Liver (tissue), 9 donors: ENCODE results near the gene ANKFY1. TPM values are rescaled to one million over a fixed set of nuclear protein-coding genes. Genes with fewer than 3 reads are reported as not detected.

Source experiments
- DNase-seq: peaks from one replicate; pipeline ENCODE4 v3.0.0-alpha.2; 2017; ENCODE audit warnings: low spot score
- H3K27ac ChIP-seq, 2 donors: one replicate each; pipeline ENCODE4 v1.7.0; 2013; ENCODE audit warnings: inconsistent platforms in 2 of 2, low read length in 2 of 2, control low read depth in 1 of 2, low read depth in 1 of 2, mild to moderate bottlenecking in 1 of 2
- H3K27me3 ChIP-seq, 4 donors: one replicate each; pipeline versions ENCODE4 v1.6.1 to v1.7.0; 2013; ENCODE audit warnings: low read length in 3 of 4, inconsistent platforms in 1 of 4, mild to moderate bottlenecking in 1 of 4, moderate library complexity in 1 of 4; ENCODE audit not compliant: control insufficient read depth in 4 of 4, insufficient read depth in 4 of 4
- H3K36me3 ChIP-seq, 4 donors: one replicate each; pipeline versions ENCODE4 v1.6.1 to v1.7.0; 2013; ENCODE audit warnings: low read length in 3 of 4, mild to moderate bottlenecking in 3 of 4, low read depth in 1 of 4, moderate library complexity in 1 of 4; ENCODE audit not compliant: control insufficient read depth in 4 of 4, insufficient read depth in 3 of 4
- H3K4me1 ChIP-seq, 4 donors: one replicate each; pipeline versions ENCODE4 v1.6.1 to v1.7.0; 2013; ENCODE audit warnings: low read length in 3 of 4, mild to moderate bottlenecking in 3 of 4, moderate library complexity in 1 of 4; ENCODE audit not compliant: control insufficient read depth in 4 of 4, insufficient read depth in 4 of 4
- H3K4me3 ChIP-seq, 3 donors: one replicate each; pipeline versions ENCODE4 v1.6.1 to v1.7.0; 2013; ENCODE audit warnings: low read length in 3 of 3, control low read depth in 1 of 3, low read depth in 1 of 3, mild to moderate bottlenecking in 1 of 3
- H3K9ac ChIP-seq, 2 donors: one replicate each; pipeline ENCODE4 v1.7.0; 2013; ENCODE audit warnings: low read length in 2 of 2, mild to moderate bottlenecking in 2 of 2, moderate library complexity in 2 of 2, control low read depth in 1 of 2, low read depth in 1 of 2
- H3K9me3 ChIP-seq, 4 donors: one replicate each; pipeline versions ENCODE4 v1.6.1 to v1.7.0; 2013; ENCODE audit warnings: low read length in 3 of 4; ENCODE audit not compliant: control insufficient read depth in 4 of 4
- ATF3 ChIP-seq: IDR thresholded peaks from 2 replicates; pipeline ENCODE4 v1.6.1; 2016; ENCODE audit warnings: antibody characterized with exemption
- CTCF ChIP-seq: fragments of 150-350 bp; IDR thresholded peaks from 2 replicates; pipeline ENCODE4 v1.5.1; 2017; ENCODE audit warnings: improper control_type of control experiment, low read depth, low read length; ENCODE audit not compliant: missing input control
- EGR1 ChIP-seq, 2 donors: IDR thresholded peaks; 2 replicates each; pipeline ENCODE4 v1.6.1; 2016 to 2018; ENCODE audit warnings: antibody characterized with exemption in 2 of 2, low read depth in 2 of 2
- FOXA1 ChIP-seq: IDR thresholded peaks from 2 replicates; pipeline ENCODE4 v1.6.1; 2016; ENCODE audit warnings: antibody characterized with exemption
- FOXA2 ChIP-seq: IDR thresholded peaks from 2 replicates; pipeline ENCODE4 v1.6.1; 2016; ENCODE audit warnings: antibody characterized with exemption
- GABPA ChIP-seq, 2 donors: IDR thresholded peaks in 1 of 2; conservative IDR thresholded peaks in 1 of 2; 2 replicates each; pipeline ENCODE4 v1.6.1; 2016; ENCODE audit warnings: antibody characterized with exemption in 2 of 2, mild to moderate bottlenecking in 1 of 2, moderate library complexity in 1 of 2
- HNF4A ChIP-seq, 2 donors: conservative IDR thresholded peaks; 2 replicates each; pipeline ENCODE4 v1.6.1; 2016; ENCODE audit warnings: antibody characterized with exemption in 2 of 2, mild to moderate bottlenecking in 2 of 2
- HNF4G ChIP-seq: IDR thresholded peaks from 2 replicates; pipeline ENCODE4 v1.6.1; 2016; ENCODE audit warnings: antibody characterized with exemption
- JUND ChIP-seq, 2 donors: IDR thresholded peaks; 2 replicates each; pipeline ENCODE4 v1.6.1; 2016; ENCODE audit warnings: antibody characterized with exemption in 2 of 2
- NR2F2 ChIP-seq: IDR thresholded peaks from 2 replicates; pipeline ENCODE4 v1.6.1; 2016; ENCODE audit warnings: antibody characterized with exemption
- RAD21 ChIP-seq, 2 donors: IDR thresholded peaks; 2 replicates each; pipeline ENCODE4 v1.6.1; 2016; ENCODE audit warnings: antibody characterized with exemption in 2 of 2, mild to moderate bottlenecking in 2 of 2
- REST ChIP-seq: IDR thresholded peaks from 2 replicates; pipeline ENCODE4 v1.6.1; 2016; ENCODE audit warnings: antibody characterized with exemption, mild to moderate bottlenecking
- RXRA ChIP-seq, 2 donors: IDR thresholded peaks; 2 replicates each; pipeline ENCODE4 v1.6.1; 2017 to 2018; ENCODE audit warnings: antibody characterized with exemption in 2 of 2, mild to moderate bottlenecking in 1 of 2
- SP1 ChIP-seq: IDR thresholded peaks from 2 replicates; pipeline ENCODE4 v1.6.1; 2018; ENCODE audit warnings: antibody characterized with exemption, mild to moderate bottlenecking
- TAF1 ChIP-seq: conservative IDR thresholded peaks from 2 replicates; pipeline ENCODE4 v1.6.1; 2016; ENCODE audit warnings: antibody characterized with exemption, mild to moderate bottlenecking
- YY1 ChIP-seq: IDR thresholded peaks from 2 replicates; pipeline ENCODE4 v1.6.1; 2016; ENCODE audit warnings: antibody characterized with exemption, mild to moderate bottlenecking
- ZBTB33 ChIP-seq: IDR thresholded peaks from 2 replicates; pipeline ENCODE4 v1.6.1; 2016; ENCODE audit warnings: antibody characterized with exemption
- WGBS: extraction: QIAGEN DNeasy Blood & Tissue Kit; methylation state at CpG from one replicate; pipeline ENCODE4 v1.1.7; 2013; 5-methylcytosine and 5-hydroxymethylcytosine counted together
- polyA plus RNA-seq, 2 donors: library from polyadenylated mRNA; stranded (reverse) in 1 of 2; unstranded in 1 of 2; fragments of 200-250 nt in 1 of 2; fragments of >200 nt in 1 of 2; fragmentation: Nextera tagmentation in 1 of 2; extraction: Ambion mirVana in 1 of 2; gene quantifications; one replicate each; pipeline versions ENCODE4 v1.2.1 to v1.2.3, GENCODE V29; 2013 to 2015
- total RNA-seq, 2 donors: library from RNA; depleted of rRNA; stranded (reverse); fragments of >200 nt; gene quantifications; one replicate each; pipeline ENCODE4 v1.2.3, GENCODE V29; 2014
- TF ChIP-seq, protein P1 (sequence below): IDR thresholded peaks from 2 replicates; pipeline ENCODE4 v1.6.1; 2016; ENCODE audit warnings: antibody characterized with exemption
- donor health status: healthy.
- donor health status: healthy.
- donor health status: healthy.
- donor health status: healthy.
- donor health status: healthy.

The ANKFY1 gene
- total and polyA plus RNA-seq, 4 donors, result 6.8 to 38.6 (median 21.9) TPM

DNA sequence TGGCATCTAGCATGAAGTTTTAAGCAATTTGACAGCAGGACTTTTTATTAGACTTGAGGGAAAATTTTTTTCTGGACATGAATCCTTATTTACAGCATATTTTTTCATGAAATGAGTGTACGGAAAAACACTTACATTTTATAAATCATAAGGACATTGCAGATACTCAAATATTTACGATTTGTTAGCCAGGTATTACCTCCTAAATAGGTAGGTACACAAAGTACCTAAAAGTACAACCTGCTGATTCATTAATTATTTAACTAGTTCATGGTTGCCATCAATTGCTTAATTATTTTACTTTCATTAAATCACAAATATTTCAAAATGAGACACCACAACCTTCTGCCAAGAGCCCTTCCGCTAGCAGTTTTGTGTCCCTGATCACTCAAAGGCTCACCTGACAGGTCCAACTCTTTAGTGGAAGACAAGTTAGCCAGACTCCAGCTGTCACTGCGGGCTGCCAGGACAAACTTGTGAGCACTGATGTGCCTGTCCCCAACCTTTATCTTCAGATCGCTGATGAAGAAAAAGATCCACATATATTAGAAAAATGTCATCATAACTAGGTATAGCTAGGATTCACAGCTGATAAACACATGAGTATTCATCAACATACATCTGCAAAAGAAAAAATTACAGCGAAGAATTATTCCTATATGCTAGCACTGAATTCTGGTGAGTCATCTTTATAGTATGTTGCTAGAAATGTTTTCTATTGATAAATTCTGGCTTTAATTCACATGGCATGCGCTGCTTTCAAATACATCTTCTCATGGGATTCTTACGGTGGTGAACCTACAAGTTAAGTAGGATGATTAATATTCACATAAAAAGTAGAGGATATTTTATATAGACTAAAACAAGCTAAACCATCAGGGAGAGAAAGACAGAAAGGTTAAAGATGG, 28.2 kb downstream of the ANKFY1 start:
- Histone ChIP-seq H3K9me3 (no peaks in the 10 kb centered on the region), H3K27me3 (no peaks in the 10 kb centered on the region), H3K36me3 (peaks cover 8 to 29% (median 21%) of the 10 kb centered on the region in 4 donors), H3K9ac (no peak overlapping the region), H3K4me1 (peaks cover 0 to 13% (median 8%) of the 10 kb centered on the region in 4 donors), H3K4me3 (no peak overlapping the region), H3K27ac (peak overlapping the region in 1 of 2 donors; percentile 2)
- 73% methylated on average over 8 of the region's 8 CpGs for WGBS
- TF ChIP-seq NR2F2 (no peak), YY1 (no peak), EGR1 (IDR thresholded peaks at IDR 0.05; ENCODE audit: low read depth in 2 of 2) (no peak), CTCF (no peak), RAD21 (IDR thresholded peaks at IDR 0.05) (no peak), JUND (IDR thresholded peaks at IDR 0.05) (no peak), HNF4A (conservative IDR thresholded peaks at IDR 0.05) (peak; percentile 12 to 15), TAF1 (no peak), GABPA (IDR thresholded peaks at IDR 0.05 in 1 of 2, conservative IDR thresholded peaks at IDR 0.05 in 1 of 2) (no peak), SP1 (peak; percentile 13), FOXA1 (no peak), HNF4G (no peak), ATF3 (no peak), FOXA2 (no peak), RXRA (IDR thresholded peaks at IDR 0.05) (peak in 1 of 2 donors; percentile 34), ZBTB33 (no peak), REST (no peak)
- TF ChIP-seq, protein P1, sequence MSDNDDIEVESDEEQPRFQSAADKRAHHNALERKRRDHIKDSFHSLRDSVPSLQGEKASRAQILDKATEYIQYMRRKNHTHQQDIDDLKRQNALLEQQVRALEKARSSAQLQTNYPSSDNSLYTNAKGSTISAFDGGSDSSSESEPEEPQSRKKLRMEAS, result no peak
- no peak for DNase-seq
